Mammary epithelial cell (primary cell): ENCODE results near the gene PLA2G4B.

Experiments used
- CTCF ChIP-seq, 2 donors: IDR thresholded peaks in 1 of 2; conservative IDR thresholded peaks in 1 of 2; 2 replicates each; pipeline ENCODE4 v1.5.1; 2011 to 2012; ENCODE audit warnings: inconsistent platforms in 2 of 2, low read length in 2 of 2, mild to moderate bottlenecking in 2 of 2, control low read depth in 1 of 2, low read depth in 1 of 2; ENCODE audit not compliant: insufficient read depth in 1 of 2; ENCODE audit errors: extremely low read depth in 1 of 2
- EZH2 ChIP-seq: IDR thresholded peaks from 2 replicates; pipeline ENCODE4 v1.6.1; 2012; ENCODE audit warnings: low read length, inconsistent platforms, borderline replicate concordance

- TF ChIP-seq EZH2 (no peak), CTCF (conservative IDR thresholded peaks at IDR 0.05 in 1 of 2, IDR thresholded peaks at IDR 0.05 in 1 of 2; ENCODE audit: extremely low read depth in 1 of 2, insufficient read depth in 1 of 2, low read depth in 1 of 2, low read length in 2 of 2) (no peak)
These were observed 18.7 kb downstream of the PLA2G4B start for GRCh38 chr15:41857316-41857715.
